IMR-90 (cell line): ENCODE measurements around the gene GDF15. TPM values are rescaled to one million over a fixed set of nuclear protein-coding genes. Genes with fewer than 3 reads are reported as not detected.

Source experiments
- ATAC-seq: fragments of 200-7000 bp; cut with Tn5 transposase; 2 replicates; pipeline ENCODE4 v1.9.1; 2020; ENCODE audit warnings: low read depth, mild to moderate bottlenecking, moderate library complexity
- BruUV-seq: library from RNA; stranded (reverse); fragments of 400-500 nt; replicated peaks from 2 replicates; lab custom pipeline; 2021; lab: Mats Ljungman, UMichigan
- CTCF ChIA-PET: fragments of 300-600 bp; formaldehyde crosslinking; extraction: SDS; loops from one replicate; lab custom pipeline; 2021; ENCODE audit warnings: antibody characterized with exemption; lab: Yijun Ruan, JAX
- POLR2A ChIA-PET: fragments of 300-600 bp; sonication (Branson Sonifier 250); formaldehyde crosslinking; loops from one replicate; lab custom pipeline; 2022; ENCODE audit warnings: antibody characterized with exemption; ENCODE audit not compliant: unreplicated experiment; lab: Charles Lee
- DNase-seq: peaks from one replicate; pipeline ENCODE4 v3.0.0; 2013
- H2AFZ ChIP-seq: replicated peaks from 2 replicates; pipeline ENCODE3; 2013; ENCODE audit warnings: low read length, mild to moderate bottlenecking; ENCODE audit not compliant: poor library complexity
- H2AK5ac ChIP-seq: 2 replicates; pipeline ENCODE4 v1.6.1; 2013; ENCODE audit warnings: low read depth, low read length, inconsistent platforms
- H2AK9ac ChIP-seq: replicated peaks from 2 replicates; pipeline ENCODE3; 2013; ENCODE audit warnings: mild to moderate bottlenecking, low read depth, low read length, moderate library complexity; ENCODE audit not compliant: poor library complexity
- H2BK120ac ChIP-seq: 2 replicates; pipeline ENCODE4 v1.6.1; 2013; ENCODE audit warnings: low read depth, low read length, inconsistent platforms
- H2BK15ac ChIP-seq: 3 replicates; pipeline ENCODE4 v1.6.1; 2013; ENCODE audit warnings: low read depth, low read length, inconsistent platforms
- H2BK20ac ChIP-seq: 2 replicates; pipeline ENCODE4 v1.6.1; 2013; ENCODE audit warnings: low read depth, mild to moderate bottlenecking, inconsistent platforms, low read length, moderate library complexity
- H2BK5ac ChIP-seq: 2 replicates; pipeline ENCODE4 v1.6.1; 2013; ENCODE audit warnings: mild to moderate bottlenecking, low read depth, low read length, inconsistent platforms; ENCODE audit not compliant: poor library complexity, severe bottlenecking
- H3K14ac ChIP-seq: replicated peaks from 2 replicates; pipeline ENCODE4 v1.6.1; 2013; ENCODE audit warnings: low read depth, low read length, inconsistent platforms
- H3K18ac ChIP-seq: 2 replicates; pipeline ENCODE4 v1.6.1; 2013; ENCODE audit warnings: low read depth, low read length, control low read depth
- H3K23ac ChIP-seq: 2 replicates; pipeline ENCODE4 v1.6.1; 2013; ENCODE audit warnings: low read depth, low read length, inconsistent platforms
- H3K27ac ChIP-seq: 2 replicates; pipeline ENCODE4 v1.5.1; 2013; ENCODE audit warnings: mild to moderate bottlenecking, control low read depth, low read length; ENCODE audit not compliant: insufficient read depth
- H3K27me3 ChIP-seq: 2 replicates; pipeline ENCODE4 v1.6.1; 2013; ENCODE audit warnings: low read length; ENCODE audit not compliant: control insufficient read depth, insufficient read depth
- H3K36me3 ChIP-seq: 2 replicates; pipeline ENCODE4 v1.6.1; 2013; ENCODE audit warnings: low read length, mixed read lengths; ENCODE audit not compliant: control insufficient read depth, insufficient read depth
- H3K4ac ChIP-seq: 2 replicates; pipeline ENCODE4 v1.6.1; 2013; ENCODE audit warnings: low read depth, low read length, inconsistent platforms
- H3K4me1 ChIP-seq: 2 replicates; pipeline ENCODE4 v1.6.1; 2013; ENCODE audit warnings: low read length, mixed read lengths; ENCODE audit not compliant: control insufficient read depth, insufficient read depth
- H3K4me2 ChIP-seq: 2 replicates; pipeline ENCODE4 v1.6.1; 2013; ENCODE audit warnings: low read depth, mild to moderate bottlenecking, control low read depth, low read length, moderate library complexity
- H3K4me3 ChIP-seq: 2 replicates; pipeline ENCODE4 v1.5.1; 2013; ENCODE audit warnings: low read depth, mild to moderate bottlenecking, control low read depth, low read length, moderate library complexity; ENCODE audit not compliant: insufficient read depth
- H3K56ac ChIP-seq: 2 replicates; pipeline ENCODE4 v1.6.1; 2013; ENCODE audit warnings: low read length, inconsistent platforms; ENCODE audit not compliant: insufficient read depth; ENCODE audit errors: extremely low read depth
- H3K79me1 ChIP-seq, 2 experiments: 2 replicates each; pipeline ENCODE4 v1.6.1; 2013; ENCODE audit warnings: low read length in 2 of 2, inconsistent platforms in 1 of 2, low read depth in 1 of 2
- H3K9ac ChIP-seq: 2 replicates; pipeline ENCODE4 v1.6.1; 2013; ENCODE audit warnings: low read depth, low read length, control low read depth
- H3K9me1 ChIP-seq: 2 replicates; pipeline ENCODE4 v1.6.1; 2013; ENCODE audit warnings: low read length, inconsistent platforms; ENCODE audit not compliant: insufficient read depth
- H3K9me3 ChIP-seq: 2 replicates; pipeline ENCODE4 v1.6.1; 2013; ENCODE audit warnings: low read length; ENCODE audit not compliant: control insufficient read depth, insufficient read depth
- H4K20me1 ChIP-seq: 2 replicates; pipeline ENCODE4 v1.6.1; 2013; ENCODE audit warnings: low read length, inconsistent platforms; ENCODE audit not compliant: insufficient read depth
- H4K5ac ChIP-seq: 2 replicates; pipeline ENCODE4 v1.6.1; 2013; ENCODE audit warnings: mild to moderate bottlenecking, low read depth, low read length, control low read depth
- H4K8ac ChIP-seq, 2 experiments: 2 replicates each; pipeline ENCODE4 v1.6.1; 2013; ENCODE audit warnings: low read depth in 2 of 2, low read length in 2 of 2, control low read depth in 1 of 2, inconsistent platforms in 1 of 2
- H4K91ac ChIP-seq: 2 replicates; pipeline ENCODE4 v1.6.1; 2013; ENCODE audit warnings: low read depth, low read length, inconsistent platforms; ENCODE audit not compliant: insufficient read depth
- BHLHE40 ChIP-seq: fragments of 150-350 bp; IDR thresholded peaks from 2 replicates; pipeline ENCODE4 v1.6.1; 2016; ENCODE audit warnings: mild to moderate bottlenecking, low read depth, low read length
- FOS ChIP-seq: fragments of 150-350 bp; IDR thresholded peaks from 2 replicates; pipeline ENCODE4 v1.6.1; 2016; ENCODE audit warnings: low read depth, low read length
- MAFK ChIP-seq: IDR thresholded peaks from 2 replicates; pipeline ENCODE4 v1.6.1; 2012; ENCODE audit warnings: low read depth, low read length, improper control_type of control experiment
- MXI1 ChIP-seq: IDR thresholded peaks from 2 replicates; pipeline ENCODE4 v1.6.1; 2012; ENCODE audit warnings: low read depth, mild to moderate bottlenecking, low read length, moderate library complexity, borderline replicate concordance
- POLR2A ChIP-seq: IDR thresholded peaks from 2 replicates; pipeline ENCODE4 v1.6.1; 2012; ENCODE audit warnings: mild to moderate bottlenecking, low read depth, low read length
- RAD21 ChIP-seq: IDR thresholded peaks from 2 replicates; pipeline ENCODE4 v1.6.1; 2012; ENCODE audit warnings: low read length, improper control_type of control experiment
- RCOR1 ChIP-seq: IDR thresholded peaks from 2 replicates; pipeline ENCODE4 v1.6.1; 2012; ENCODE audit warnings: mild to moderate bottlenecking, low read length, improper control_type of control experiment; ENCODE audit not compliant: insufficient replicate concordance
- SMC3 ChIP-seq: fragments of 150-350 bp; IDR thresholded peaks from 2 replicates; pipeline ENCODE4 v1.6.1; 2016; ENCODE audit warnings: low read depth, mild to moderate bottlenecking, antibody characterized with exemption, low read length, moderate library complexity
- WGBS, 2 experiments: methylation state at CpG; one replicate each; pipeline versions ENCODE4 v1.1.5 to v1.1.7; 2013; ENCODE audit warnings: missing lambda C conversion rate in 2 of 2; ENCODE audit not compliant: insufficient read length in 1 of 2; ENCODE audit errors: extremely low coverage in 2 of 2; 5-methylcytosine and 5-hydroxymethylcytosine counted together
- dilution Hi-C: fragments of 300-500 bp; cut with HindIII; formaldehyde crosslinking; loops from one replicate; pipeline ENCODE4 v1.14.3; 2018; ENCODE audit warnings: low sequenced_read_pairs; ENCODE audit not compliant: unreplicated experiment
- in situ Hi-C: fragments of 300-500 bp; cut with MboI; formaldehyde crosslinking; loops from 3 replicates; pipeline ENCODE4 v1.14.3; 2019; ENCODE audit warnings: low sequenced_read_pairs, inconsistent platforms, mixed read lengths
- intact Hi-C: fragments of 100-400 bp; cut with micrococcal nuclease; formaldehyde crosslinking; loops from 2 replicates; pipeline ENCODE4 v1.10.0; 2022
- polyA plus RNA-seq, 3 experiments: library from polyadenylated mRNA; depleted of rRNA; stranded (reverse); fragments of >200 nt; gene quantifications; 2 replicates each; pipeline ENCODE4 v1.2.3, GENCODE V29; 2012; ENCODE audit warnings: low replicate concordance in 1 of 3
- total RNA-seq: library from RNA; depleted of rRNA; stranded (reverse); fragments of >200 nt; gene quantifications from 2 replicates; pipeline ENCODE4 v1.2.3, GENCODE V29; 2012
- TF ChIP-seq, protein P1 (sequence below): fragments of 150-350 bp; IDR thresholded peaks from 2 replicates; pipeline ENCODE4 v1.6.1; 2017; ENCODE audit warnings: mild to moderate bottlenecking, antibody characterized with exemption, low read length, low read depth
- TF ChIP-seq, protein P2 (sequence below): conservative IDR thresholded peaks from 2 replicates; pipeline ENCODE4 v1.5.1; 2012; ENCODE audit warnings: mild to moderate bottlenecking, low read depth, low read length, improper control_type of control experiment

GDF15 gene
- total and polyA plus RNA-seq, 2 of the 4 experiments (the other 2 are of a cell fraction), result 5.6 to 49.8 TPM

DNA sequence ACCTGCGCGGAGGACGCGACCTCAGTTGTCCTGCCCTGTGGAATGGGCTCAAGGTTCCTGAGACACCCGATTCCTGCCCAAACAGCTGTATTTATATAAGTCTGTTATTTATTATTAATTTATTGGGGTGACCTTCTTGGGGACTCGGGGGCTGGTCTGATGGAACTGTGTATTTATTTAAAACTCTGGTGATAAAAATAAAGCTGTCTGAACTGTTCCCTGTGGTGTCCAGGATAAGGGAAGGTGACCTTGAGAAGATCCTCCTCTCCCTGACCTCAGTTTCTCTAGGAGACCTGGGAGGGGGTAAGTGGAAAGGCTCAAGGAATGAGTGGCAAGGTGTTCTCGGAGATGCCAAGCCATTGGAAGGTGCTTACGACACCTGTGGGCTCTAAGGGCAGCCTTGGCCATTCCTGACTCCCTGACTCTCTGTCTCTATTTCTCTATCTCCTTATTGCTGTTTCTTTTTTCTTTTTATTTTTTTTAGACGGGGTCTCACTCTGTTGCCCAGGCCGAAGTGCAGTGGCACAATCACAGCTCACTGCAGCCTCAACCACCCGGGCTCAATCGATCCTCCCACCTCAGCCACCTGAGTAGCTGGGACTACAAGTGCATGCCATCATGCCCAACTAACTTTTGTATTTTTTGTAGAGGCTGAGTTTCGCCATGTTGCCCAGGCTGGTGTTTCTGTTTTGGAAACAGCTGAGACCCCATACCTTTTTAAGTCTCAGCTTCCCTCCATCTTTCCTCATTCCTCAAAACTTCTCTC is 3.2 kb downstream of the GDF15 start:
- Histone ChIP-seq H3K4me3 (0 out of 2 replicates have a peak overlapping the region, but pooled peaks have one; percentile 13), H2AK5ac (0 out of 2 replicates have a peak overlapping the region, but pooled peaks have one; percentile 24), H4K91ac (no peak overlapping the region), H3K79me1 (peaks cover 0 to 34% of the 10 kb centered on the region in 2 experiments; a peak in 3 of 4 replicates), H3K27ac (no peak overlapping the region), H2BK20ac (no peak overlapping the region), H4K5ac (no peak overlapping the region), H3K18ac (no peak overlapping the region), H3K9me1 (peaks cover 5% of the 10 kb centered on the region; the same call in 1 of the 2 replicates), H3K4ac (peak overlapping the region; percentile 21; the same call in 1 of the 2 replicates), H2BK120ac (no peak overlapping the region), H3K27me3 (no peaks in the 10 kb centered on the region), H4K8ac (peak overlapping the region in 1 of 2 experiments; percentile 69; a peak in 1 of 4 replicates), H3K14ac (0 out of 2 replicates have a peak overlapping the region, but pooled peaks have one; percentile 44), H2AK9ac (no peak overlapping the region), H2AFZ (no peak overlapping the region), H3K23ac (peak overlapping the region; percentile 72), H3K56ac (no peak overlapping the region), H2BK15ac (no peak overlapping the region), H3K36me3 (peaks cover 9% of the 10 kb centered on the region; the same call in 1 of the 2 replicates), H2BK5ac (no peak overlapping the region), H3K4me1 (peaks cover 9% of the 10 kb centered on the region; the same call in 1 of the 2 replicates), H3K9ac (no peak overlapping the region), H3K4me2 (peak overlapping the region; percentile 42; the same call in 1 of the 2 replicates), H3K9me3 (no peaks in the 10 kb centered on the region), H4K20me1 (peaks cover 24% of the 10 kb centered on the region)
- ChIA-PET POLR2A (interaction anchor here (0.5 kb wide), 1 partner anchor 181 kb away, joined by 8 read pairs; no protein-coding TSS in a partner anchor), CTCF (interaction anchor here (0.6 to 1.3 kb wide), 7 partner anchors 9 to 356 kb away, joined by 3 to 6 read pairs (median 4); partner anchors contain the start of gene LRRC25)
- WGBS, 2 experiments, result no CpG with 5 or more reads among the region's 13 CpGs
- in situ Hi-C loops, result no loop called here
- dilution Hi-C loops, result no loop called here
- TF ChIP-seq, protein P1, sequence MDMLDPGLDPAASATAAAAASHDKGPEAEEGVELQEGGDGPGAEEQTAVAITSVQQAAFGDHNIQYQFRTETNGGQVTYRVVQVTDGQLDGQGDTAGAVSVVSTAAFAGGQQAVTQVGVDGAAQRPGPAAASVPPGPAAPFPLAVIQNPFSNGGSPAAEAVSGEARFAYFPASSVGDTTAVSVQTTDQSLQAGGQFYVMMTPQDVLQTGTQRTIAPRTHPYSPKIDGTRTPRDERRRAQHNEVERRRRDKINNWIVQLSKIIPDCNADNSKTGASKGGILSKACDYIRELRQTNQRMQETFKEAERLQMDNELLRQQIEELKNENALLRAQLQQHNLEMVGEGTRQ, result no peak
- TF ChIP-seq RAD21 (no peak), BHLHE40 (no peak), MAFK (no peak), POLR2A (no peak), MXI1 (no peak), FOS (no peak), RCOR1 (no peak), SMC3 (no peak)
- TF ChIP-seq, protein P2, sequence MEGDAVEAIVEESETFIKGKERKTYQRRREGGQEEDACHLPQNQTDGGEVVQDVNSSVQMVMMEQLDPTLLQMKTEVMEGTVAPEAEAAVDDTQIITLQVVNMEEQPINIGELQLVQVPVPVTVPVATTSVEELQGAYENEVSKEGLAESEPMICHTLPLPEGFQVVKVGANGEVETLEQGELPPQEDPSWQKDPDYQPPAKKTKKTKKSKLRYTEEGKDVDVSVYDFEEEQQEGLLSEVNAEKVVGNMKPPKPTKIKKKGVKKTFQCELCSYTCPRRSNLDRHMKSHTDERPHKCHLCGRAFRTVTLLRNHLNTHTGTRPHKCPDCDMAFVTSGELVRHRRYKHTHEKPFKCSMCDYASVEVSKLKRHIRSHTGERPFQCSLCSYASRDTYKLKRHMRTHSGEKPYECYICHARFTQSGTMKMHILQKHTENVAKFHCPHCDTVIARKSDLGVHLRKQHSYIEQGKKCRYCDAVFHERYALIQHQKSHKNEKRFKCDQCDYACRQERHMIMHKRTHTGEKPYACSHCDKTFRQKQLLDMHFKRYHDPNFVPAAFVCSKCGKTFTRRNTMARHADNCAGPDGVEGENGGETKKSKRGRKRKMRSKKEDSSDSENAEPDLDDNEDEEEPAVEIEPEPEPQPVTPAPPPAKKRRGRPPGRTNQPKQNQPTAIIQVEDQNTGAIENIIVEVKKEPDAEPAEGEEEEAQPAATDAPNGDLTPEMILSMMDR, result no peak
- no TSS peak for BruUV-seq
- ATAC-seq (no peak), DNase-seq (no peak)
- intact Hi-C loops, result no loop called here
